ENCODE measurements around the gene FGF5.
A peak's percentile ranks its signal among the peaks of the same experiment; 100 is the strongest.

The FGF5 gene

DNA sequence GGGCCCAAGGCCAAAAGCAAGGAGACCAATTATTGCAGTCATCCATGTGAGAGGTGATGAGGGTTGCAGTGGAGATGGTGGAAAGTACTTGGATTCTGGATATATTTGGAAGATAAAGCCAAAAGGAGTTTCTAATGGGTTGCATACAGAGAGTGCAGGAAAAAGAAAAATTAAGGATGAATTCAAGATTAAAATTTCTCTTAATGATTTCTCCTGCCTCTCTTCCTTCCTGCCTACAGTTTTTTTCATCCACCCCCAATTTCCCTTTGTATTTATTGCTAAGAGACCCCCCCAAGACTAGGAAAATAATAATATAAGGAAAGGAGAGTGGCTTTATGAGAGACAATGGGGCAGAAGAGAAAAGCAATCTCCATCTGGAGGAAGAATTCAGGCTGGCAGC is 8.6 kb upstream of the FGF5 start:
- DNase-seq (ENCODE audit: low read depth, low spot score) = no peak
- no peaks in the 10 kb centered on the region for H3K9me3 ChIP-seq (ENCODE audit: low read depth, low read length)
- H3K4me3 ChIP-seq = no peak overlapping the region
- no peak overlapping the region for H3K27ac ChIP-seq
- no peaks in the 10 kb centered on the region for H3K36me3 ChIP-seq (ENCODE audit: insufficient read depth, low read length)
- no peak overlapping the region for H3K9ac ChIP-seq (ENCODE audit: insufficient read length)
- no peak for TF ChIP-seq POLR2AphosphoS5 (IDR thresholded peaks at IDR 0.05; ENCODE audit: borderline replicate concordance, low read depth, low read length)
- no peak for TF ChIP-seq EZH2 (IDR thresholded peaks at IDR 0.05)
- TF ChIP-seq FOXP2 (optimal IDR thresholded peaks at IDR 0.05; ENCODE audit: control extremely low read depth, extremely low read length, insufficient read depth) = no peak

DNA sequence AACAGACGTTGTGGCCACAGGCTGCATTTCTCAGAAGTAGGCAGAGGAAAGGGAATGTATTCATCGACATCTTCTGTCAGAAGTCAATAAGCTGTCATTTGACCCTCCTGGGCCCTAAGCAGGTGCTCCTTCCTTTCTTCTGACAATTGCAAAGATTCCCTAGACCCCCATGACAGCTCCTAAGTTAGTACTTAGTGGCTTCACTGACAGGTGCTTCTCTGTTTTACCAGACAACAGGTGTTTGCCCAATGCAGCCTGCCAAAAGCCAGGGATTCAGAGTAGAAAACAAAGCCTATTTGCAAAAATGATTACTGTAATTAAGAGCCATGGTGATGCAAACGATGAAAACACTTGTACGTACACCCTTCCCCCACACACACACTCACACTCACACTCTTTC is 7.5 kb upstream of the FGF5 start:
- TF ChIP-seq POLR2AphosphoS5 (IDR thresholded peaks at IDR 0.05; ENCODE audit: borderline replicate concordance, low read depth, low read length) = no peak
- no peak for TF ChIP-seq EZH2 (IDR thresholded peaks at IDR 0.05)
- no peak for TF ChIP-seq FOXP2 (optimal IDR thresholded peaks at IDR 0.05; ENCODE audit: control extremely low read depth, extremely low read length, insufficient read depth)
- Histone ChIP-seq H3K36me3 (ENCODE audit: insufficient read depth, low read length) (no peaks in the 10 kb centered on the region), H3K9me3 (ENCODE audit: low read depth, low read length) (no peaks in the 10 kb centered on the region), H3K9ac (ENCODE audit: insufficient read length) (no peak overlapping the region), H3K27ac (no peak overlapping the region), H3K4me3 (no peak overlapping the region)
- no peak for DNase-seq (ENCODE audit: low read depth, low spot score)

DNA sequence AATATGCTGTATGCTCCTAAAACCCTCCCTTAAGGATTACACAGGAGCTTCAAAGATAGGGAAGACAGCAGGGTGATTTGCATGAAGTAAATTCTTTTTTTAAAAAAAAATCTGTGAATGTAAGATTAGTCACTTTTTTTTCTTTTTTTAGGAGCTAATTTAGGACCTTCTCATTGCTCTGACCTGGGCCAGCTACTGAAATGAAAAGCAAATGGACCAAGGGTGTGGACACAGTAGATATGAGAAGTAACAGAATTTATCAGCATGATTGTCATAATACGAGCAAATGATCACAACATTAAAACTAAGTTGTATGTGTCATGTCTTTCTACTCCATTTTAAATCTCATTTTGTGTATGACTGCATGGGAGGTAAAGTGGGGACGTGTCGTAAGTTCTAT is 6.6 kb upstream of the FGF5 start:
- Histone ChIP-seq H3K36me3 (ENCODE audit: insufficient read depth, low read length) (no peaks in the 10 kb centered on the region), H3K27ac (no peak overlapping the region), H3K4me3 (no peak overlapping the region), H3K9me3 (ENCODE audit: low read depth, low read length) (no peaks in the 10 kb centered on the region), H3K9ac (ENCODE audit: insufficient read length) (no peak overlapping the region)
- TF ChIP-seq POLR2AphosphoS5 (IDR thresholded peaks at IDR 0.05; ENCODE audit: borderline replicate concordance, low read depth, low read length) = no peak
- TF ChIP-seq EZH2 (IDR thresholded peaks at IDR 0.05) = no peak
- TF ChIP-seq FOXP2 (optimal IDR thresholded peaks at IDR 0.05; ENCODE audit: control extremely low read depth, extremely low read length, insufficient read depth) = no peak
- no peak for DNase-seq (ENCODE audit: low read depth, low spot score)

GRCh38 chr4:80261989-80262600 is 4.4 kb upstream of the FGF5 start:
- no peaks in the 10 kb centered on the region for H3K36me3 ChIP-seq (ENCODE audit: insufficient read depth, low read length)
- H3K9me3 ChIP-seq (ENCODE audit: low read depth, low read length) = no peaks in the 10 kb centered on the region
- TF ChIP-seq EZH2 (IDR thresholded peaks at IDR 0.05) (no peak), FOXP2 (optimal IDR thresholded peaks at IDR 0.05; ENCODE audit: control extremely low read depth, extremely low read length, insufficient read depth) (no peak)
- H3K9ac ChIP-seq (ENCODE audit: insufficient read length) = no peak overlapping the region
- no peak overlapping the region for H3K4me3 ChIP-seq
- DNase-seq (ENCODE audit: low read depth, low spot score) = no peak
- H3K27ac ChIP-seq = no peak overlapping the region

- no peak overlapping the region for H3K4me3 ChIP-seq
- no peak for TF ChIP-seq EZH2 (IDR thresholded peaks at IDR 0.05)
- TF ChIP-seq POLR2AphosphoS5 (IDR thresholded peaks at IDR 0.05; ENCODE audit: borderline replicate concordance, low read depth, low read length) = no peak
- TF ChIP-seq FOXP2 (optimal IDR thresholded peaks at IDR 0.05; ENCODE audit: control extremely low read depth, extremely low read length, insufficient read depth) = no peak
- no peaks in the 10 kb centered on the region for H3K36me3 ChIP-seq (ENCODE audit: insufficient read depth, low read length)
- DNase-seq (ENCODE audit: low read depth, low spot score) = no peak
- no peak overlapping the region for H3K9ac ChIP-seq (ENCODE audit: insufficient read length)
- no peaks in the 10 kb centered on the region for H3K9me3 ChIP-seq (ENCODE audit: low read depth, low read length)
- H3K27ac ChIP-seq = no peak overlapping the region
Measured at GRCh38 chr4:80263541-80264351, 2.7 kb upstream of the FGF5 start.

GRCh38 chr4:80264352-80264647 is 2.2 kb upstream of the FGF5 start:
- no peak for DNase-seq (ENCODE audit: low read depth, low spot score)

GRCh38 chr4:80264825-80265224 is 1.6 kb upstream of the FGF5 start:
- no peak overlapping the region for H3K27ac ChIP-seq
- H3K36me3 ChIP-seq (ENCODE audit: insufficient read depth, low read length) = no peaks in the 10 kb centered on the region
- H3K9me3 ChIP-seq (ENCODE audit: low read depth, low read length) = no peaks in the 10 kb centered on the region
- TF ChIP-seq EZH2 (IDR thresholded peaks at IDR 0.05) = no peak
- TF ChIP-seq POLR2AphosphoS5 (IDR thresholded peaks at IDR 0.05; ENCODE audit: borderline replicate concordance, low read depth, low read length) = no peak
- no peak for TF ChIP-seq FOXP2 (optimal IDR thresholded peaks at IDR 0.05; ENCODE audit: control extremely low read depth, extremely low read length, insufficient read depth)
- DNase-seq (ENCODE audit: low read depth, low spot score) = no peak
- H3K4me3 ChIP-seq = peak overlapping the region; percentile 93; the same call in 1 of the 2 replicates
- no peak overlapping the region for H3K9ac ChIP-seq (ENCODE audit: insufficient read length)

More at GRCh38 chr4:80264352-80264647, 2.2 kb upstream of the FGF5 start:
- TF ChIP-seq POLR2AphosphoS5 (IDR thresholded peaks at IDR 0.05; ENCODE audit: borderline replicate concordance, low read depth, low read length) = no peak
- no peak for TF ChIP-seq EZH2 (IDR thresholded peaks at IDR 0.05)
- no peak overlapping the region for H3K4me3 ChIP-seq
- no peak overlapping the region for H3K27ac ChIP-seq
- H3K9me3 ChIP-seq (ENCODE audit: low read depth, low read length) = no peaks in the 10 kb centered on the region
- no peaks in the 10 kb centered on the region for H3K36me3 ChIP-seq (ENCODE audit: insufficient read depth, low read length)
- H3K9ac ChIP-seq (ENCODE audit: insufficient read length) = no peak overlapping the region

DNA sequence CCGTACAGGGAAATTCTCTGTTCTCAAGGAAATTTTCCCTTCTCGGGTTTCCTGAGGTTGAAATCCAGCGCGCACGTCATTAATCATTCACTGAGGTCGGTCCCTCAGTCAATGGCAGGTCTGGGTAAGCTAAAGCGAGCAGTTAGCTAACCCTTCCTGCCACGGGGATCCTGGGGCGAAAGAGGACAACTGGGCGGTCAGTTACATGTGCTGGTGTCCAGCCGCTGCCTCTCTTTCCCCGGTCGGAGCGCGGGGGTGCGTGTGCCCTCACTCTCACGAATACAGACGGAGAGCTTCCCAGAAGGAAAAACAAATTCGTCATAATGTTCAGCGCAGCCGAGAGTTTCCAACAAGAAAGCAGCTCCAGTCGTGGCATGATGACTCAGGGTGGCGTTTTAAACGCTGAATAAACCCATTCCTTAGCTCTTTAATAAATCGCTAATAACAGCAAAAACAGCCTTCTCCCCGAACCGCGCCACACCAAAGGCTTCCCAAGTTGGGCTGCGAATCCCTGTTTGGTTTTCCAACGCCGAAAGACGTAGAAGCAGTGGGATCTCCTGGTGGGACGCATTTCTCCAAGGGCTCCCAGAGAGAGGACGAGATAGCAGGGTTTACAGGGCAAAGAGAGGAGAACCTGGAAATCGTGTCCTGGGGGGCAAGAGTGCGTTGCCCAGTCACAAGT is 752 bp upstream of the FGF5 start:
- no peaks in the 10 kb centered on the region for H3K9me3 ChIP-seq (ENCODE audit: low read depth, low read length)
- H3K4me3 ChIP-seq = peak overlapping the region; percentile 93
- no peaks in the 10 kb centered on the region for H3K36me3 ChIP-seq (ENCODE audit: insufficient read depth, low read length)
- H3K27ac ChIP-seq = no peak overlapping the region
- no peak for TF ChIP-seq POLR2AphosphoS5 (IDR thresholded peaks at IDR 0.05; ENCODE audit: borderline replicate concordance, low read depth, low read length)
- no peak for TF ChIP-seq FOXP2 (optimal IDR thresholded peaks at IDR 0.05; ENCODE audit: control extremely low read depth, extremely low read length, insufficient read depth)
- no peak for TF ChIP-seq EZH2 (IDR thresholded peaks at IDR 0.05)
- H3K9ac ChIP-seq (ENCODE audit: insufficient read length) = peak overlapping the region; percentile 63
- DNase-seq (ENCODE audit: low read depth, low spot score) = no peak
